Stimulated activated naive CD4-positive, alpha-beta T cell treated with Interleukin-2 at 50 U/mL for 16 hours (primary cell): ENCODE data around the gene MINDY4.

ENCODE experiments used
- DNase-seq: peaks from one replicate; lab custom pipeline; 2025; lab: John Stamatoyannopoulos, UW

The MINDY4 gene

DNA sequence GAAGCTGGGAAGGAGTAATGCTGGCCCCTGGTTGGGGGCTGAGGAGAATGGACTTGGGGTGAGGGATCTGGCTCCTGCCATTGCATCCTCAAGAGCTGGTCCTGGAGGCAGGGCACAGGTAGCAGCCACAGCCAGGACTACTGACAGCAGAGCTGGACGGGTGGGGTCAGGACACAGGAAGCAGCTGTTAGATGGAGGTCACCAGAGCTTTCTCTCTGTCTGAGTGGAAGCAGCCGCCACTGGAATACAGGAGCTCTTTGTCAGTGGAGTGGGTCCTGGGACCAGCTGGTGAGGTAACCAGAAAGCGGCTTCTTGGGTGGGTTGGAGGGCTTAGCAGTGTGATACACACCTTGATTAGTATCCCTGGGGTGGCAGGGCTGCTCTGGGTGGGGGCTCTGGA is 82.4 kb downstream of the MINDY4 start:
- no peak for DNase-seq

DNA sequence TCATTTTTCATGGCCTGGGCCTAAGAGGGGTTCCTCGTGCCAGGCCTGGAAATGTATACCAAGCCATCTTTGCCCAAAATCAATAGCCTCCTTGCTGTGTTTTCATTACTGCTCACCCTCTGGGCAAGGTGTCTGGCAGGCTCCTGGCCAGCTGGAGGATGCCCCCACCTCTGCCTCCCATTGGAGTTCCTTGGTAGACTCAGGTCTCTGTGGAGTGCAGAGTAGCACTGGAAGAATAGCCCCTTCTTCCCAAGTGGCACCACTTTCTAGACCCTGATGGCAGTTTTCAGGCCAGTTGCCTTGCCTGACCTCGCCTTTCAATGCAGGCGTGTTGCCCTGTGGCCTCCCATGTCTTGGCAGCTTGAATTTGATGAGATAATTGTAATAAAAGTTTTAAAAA is 84.7 kb downstream of the MINDY4 start:
- no peak for DNase-seq

DNA sequence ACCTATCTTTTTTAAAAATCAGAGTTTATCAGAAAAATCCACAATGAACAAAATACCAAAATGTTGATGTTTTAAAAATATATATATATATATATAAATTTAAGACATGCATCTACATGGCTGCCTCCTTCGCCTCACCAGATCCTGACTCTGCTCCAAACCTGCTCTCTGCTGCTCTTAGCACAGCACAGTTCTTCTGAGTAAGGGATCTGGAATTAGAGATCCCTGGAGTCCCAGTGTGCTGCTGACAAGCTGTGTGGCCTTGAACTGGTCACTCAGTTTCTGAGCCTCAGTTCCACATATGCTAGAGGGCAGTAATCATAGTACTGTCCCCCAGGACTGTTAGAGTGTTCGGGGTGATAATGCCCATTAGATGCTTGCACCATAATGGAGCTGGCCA is 87.4 kb downstream of the MINDY4 start:
- DNase-seq = no peak

DNA sequence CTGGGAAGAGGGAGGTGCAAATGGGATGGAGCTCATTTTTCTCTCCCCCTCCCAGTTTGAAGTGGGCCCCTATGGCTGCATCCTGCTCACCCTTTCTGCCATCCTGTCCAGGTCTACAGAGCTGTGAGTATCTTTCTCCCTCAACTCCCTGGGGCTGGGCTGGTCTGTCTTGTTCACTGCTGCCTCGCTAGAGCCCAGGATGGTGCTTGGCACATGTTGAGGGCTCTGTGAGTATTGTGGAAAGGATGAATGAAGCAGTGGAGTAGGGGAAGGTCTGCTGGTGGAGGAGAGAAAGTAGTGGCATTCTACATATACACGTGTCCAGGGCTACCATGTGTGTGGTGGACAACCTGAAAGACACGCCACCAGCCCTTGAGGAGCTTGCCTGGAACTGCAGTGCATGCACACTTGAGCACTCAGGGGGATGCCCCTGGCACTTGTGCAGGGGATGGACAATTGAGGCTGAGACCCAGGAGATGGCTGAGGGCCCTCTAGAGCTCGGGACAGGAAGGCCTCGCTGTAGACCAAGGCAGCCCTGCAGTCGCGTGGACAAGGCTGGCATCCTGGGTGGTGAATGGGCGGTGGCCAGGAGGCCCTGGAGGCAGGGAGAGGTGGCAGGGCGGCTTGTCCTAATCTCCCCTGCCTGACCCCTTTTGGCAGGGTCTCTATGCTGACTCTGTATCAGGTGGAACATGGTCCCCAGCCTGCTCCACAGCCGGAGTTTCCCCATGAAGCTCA is 88.2 kb downstream of the MINDY4 start:
- no peak for DNase-seq

DNA sequence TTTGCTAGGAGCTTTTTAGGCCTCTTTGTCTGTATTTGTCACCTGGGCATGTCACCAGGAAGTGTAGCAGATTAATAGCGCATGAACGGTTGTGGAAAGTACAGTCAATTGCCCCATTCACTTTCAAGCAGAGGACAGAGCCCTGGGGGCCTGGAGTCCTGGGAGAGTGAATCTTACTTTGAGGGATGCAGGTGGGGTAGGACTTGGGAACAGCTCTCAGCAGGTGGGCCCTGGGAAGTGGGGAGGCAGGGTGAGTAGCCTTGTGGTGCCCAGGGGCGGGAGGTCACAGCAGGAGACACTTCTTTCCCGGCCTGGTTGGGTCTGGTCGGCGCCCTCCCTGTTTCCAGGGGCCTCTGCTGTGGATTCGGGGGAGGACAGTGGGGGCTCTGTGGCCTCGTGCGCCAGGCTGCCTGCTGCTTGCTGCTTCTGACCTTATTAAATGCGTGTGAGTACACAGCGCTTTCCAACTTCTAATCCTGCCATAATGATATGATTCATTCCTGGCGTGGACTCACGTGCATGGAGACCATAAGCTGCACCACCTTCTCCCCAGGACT is 88.8 kb downstream of the MINDY4 start:
- no peak for DNase-seq

DNA sequence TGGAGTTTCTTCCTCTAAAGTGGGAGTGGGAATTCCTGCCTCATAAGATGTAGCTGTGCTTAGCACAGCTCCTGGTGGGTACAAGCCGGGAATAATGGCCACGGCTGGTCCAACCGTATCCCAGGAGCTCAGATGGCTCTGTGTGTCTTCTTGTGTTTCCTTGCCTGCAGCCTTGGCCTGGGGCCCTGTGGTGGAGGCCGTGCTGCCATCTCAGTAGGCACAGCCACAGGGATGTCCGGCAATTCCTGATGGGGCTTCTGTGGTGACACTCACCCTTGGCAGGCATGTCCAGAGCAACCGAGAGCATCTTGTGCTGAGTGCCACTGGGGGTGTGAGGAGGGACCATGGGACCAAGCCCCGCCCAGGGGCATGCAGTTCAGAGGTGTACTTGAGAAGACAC is 90.4 kb downstream of the MINDY4 start:
- DNase-seq = no peak

DNA sequence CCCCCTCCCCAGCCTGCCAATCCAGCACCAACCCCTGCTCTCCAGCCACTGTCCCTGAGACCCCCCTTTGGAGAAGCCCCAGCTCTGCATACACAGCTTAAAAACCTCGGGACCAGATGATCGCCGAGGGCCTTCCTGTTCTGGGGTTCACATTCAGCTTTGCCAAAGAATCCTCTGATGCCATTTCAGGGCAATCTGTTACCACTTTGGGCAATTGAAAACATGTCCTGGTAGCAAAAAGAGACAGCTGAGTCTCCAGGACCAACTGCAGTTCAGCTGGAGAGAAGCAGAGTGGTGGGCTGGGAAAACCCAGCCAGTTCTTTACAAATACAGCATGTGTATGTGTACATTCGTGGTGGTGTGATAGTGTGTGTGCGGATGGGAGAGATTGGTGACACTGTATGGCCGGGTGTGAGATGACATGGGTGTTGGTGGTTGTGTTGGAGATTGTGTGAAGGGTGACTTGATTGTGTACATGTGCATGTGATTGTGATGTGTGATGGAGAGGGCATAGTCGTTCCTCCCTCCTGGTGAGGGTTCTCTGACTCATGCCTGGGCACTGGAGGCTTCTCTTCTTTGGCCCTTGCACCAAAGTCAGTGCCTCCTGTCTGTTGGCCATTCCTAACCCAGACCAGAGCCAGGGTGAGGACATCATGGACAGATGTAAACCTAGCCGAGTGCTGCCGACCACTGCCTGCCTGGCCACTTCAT is 91.9 kb downstream of the MINDY4 start:
- no peak for DNase-seq

DNA sequence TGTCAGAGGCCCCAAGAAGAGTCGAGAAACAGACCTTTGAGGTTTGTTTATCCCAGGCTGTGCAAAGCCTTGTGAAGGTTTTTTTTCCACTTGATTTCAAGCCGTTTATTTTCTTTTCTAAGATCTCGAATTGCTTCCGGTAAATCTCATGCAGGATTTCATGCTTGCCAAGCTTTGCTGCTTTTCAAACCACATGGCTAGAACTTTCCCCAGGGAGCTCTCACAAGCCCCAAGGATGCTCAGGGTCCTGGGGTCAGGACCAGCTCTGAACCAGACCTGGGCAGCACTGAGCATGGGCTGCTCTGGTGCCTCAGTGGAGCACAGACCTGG is 92.5 kb downstream of the MINDY4 start:
- no peak for DNase-seq

DNA sequence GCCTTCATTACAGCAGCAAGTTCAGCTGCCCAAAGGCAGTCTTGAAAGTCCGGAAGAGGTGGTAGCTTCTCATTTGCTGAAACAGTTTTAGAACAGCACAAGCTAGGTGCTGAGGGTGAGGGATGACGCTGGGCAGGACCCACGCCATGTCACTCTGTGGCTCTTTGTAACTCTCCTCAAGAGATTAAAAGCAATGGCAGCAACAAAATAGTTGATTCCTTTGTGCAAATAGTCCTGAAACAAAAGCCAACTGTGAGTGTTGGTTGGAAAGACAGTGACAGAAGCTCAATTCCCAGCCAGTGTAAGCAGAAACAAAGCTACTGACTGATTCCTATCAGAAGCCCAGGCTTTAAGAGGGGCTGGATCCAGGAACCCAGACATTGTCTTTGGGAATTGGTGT is 92.9 kb downstream of the MINDY4 start:
- no peak for DNase-seq

DNA sequence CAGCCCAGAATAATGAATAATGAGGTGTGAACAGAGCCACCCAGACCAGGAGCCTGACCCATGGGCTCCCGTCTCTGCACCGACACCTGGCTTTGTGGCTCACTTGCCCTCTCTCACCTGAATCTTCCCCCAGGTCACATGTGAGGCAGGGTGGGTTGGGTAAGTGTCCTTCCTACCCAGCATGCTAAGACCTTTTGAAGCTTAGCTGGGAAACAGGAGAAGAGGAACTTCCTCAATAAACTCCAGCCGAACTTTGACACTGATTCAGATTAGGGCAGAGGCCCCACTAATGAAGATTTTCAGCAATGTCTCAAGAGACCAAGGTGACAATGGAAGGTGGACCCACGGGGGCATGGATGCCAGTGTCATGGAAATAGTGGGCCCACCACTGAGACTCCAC is 93.9 kb downstream of the MINDY4 start:
- DNase-seq = no peak

DNA sequence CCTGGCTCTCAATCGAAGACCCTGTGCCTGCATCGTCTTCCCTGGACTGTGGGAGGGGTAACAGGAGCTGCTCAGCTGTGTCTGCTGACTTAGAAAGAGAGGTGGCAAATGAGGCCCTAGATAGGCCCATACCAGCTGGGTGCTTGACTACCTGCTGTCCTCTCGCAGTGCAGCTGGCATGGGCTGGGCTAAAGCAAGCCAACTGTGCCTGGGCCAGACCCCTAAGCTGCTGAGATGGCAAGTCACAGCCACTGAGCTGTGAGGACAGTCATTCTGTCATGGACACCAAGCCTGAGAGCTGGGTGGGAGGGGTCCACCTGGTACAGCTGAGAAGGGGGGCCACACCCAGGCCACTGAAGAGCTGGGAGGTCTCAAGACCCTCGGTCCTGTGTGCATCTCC is 94.6 kb downstream of the MINDY4 start:
- no peak for DNase-seq

DNA sequence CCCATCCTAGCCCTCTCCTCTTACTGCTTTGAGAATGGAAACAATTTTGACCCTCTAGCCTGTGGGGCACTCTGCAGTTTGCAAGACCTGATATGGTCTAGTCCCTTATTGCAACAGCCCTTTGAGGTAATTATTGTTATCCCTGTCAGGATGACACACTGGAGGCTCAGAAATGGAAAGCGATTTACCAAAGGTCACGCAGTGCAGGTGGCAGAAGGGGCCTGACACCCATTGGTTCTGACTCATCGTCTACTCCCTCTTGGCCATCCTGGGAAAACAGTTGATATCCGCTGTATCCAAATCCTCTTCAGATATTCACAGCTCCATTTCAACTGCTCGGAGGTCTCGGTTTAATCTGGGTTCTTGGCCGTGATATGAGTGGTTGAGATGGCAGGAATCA is 95.7 kb downstream of the MINDY4 start:
- DNase-seq = no peak

DNA sequence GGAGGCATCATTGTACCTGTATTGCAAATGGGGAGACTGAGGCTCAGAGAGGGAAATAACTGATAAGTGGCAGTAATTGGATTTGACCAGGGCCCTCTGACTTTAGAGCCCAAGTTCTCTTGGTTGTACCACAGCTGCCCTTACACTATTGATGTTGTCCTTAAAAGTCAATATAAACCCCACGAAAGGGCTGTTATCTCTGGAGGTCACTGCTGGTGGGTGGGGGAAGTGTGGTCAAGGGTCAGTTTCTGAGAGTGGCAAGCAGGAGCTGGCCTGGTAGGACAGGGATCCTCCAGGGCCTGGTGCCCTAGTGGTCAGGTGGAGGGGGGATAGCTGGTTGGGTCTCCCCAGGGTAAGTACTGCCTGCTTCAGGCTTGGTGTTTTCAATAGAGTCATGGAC is 96.3 kb downstream of the MINDY4 start:
- DNase-seq = no peak

DNA sequence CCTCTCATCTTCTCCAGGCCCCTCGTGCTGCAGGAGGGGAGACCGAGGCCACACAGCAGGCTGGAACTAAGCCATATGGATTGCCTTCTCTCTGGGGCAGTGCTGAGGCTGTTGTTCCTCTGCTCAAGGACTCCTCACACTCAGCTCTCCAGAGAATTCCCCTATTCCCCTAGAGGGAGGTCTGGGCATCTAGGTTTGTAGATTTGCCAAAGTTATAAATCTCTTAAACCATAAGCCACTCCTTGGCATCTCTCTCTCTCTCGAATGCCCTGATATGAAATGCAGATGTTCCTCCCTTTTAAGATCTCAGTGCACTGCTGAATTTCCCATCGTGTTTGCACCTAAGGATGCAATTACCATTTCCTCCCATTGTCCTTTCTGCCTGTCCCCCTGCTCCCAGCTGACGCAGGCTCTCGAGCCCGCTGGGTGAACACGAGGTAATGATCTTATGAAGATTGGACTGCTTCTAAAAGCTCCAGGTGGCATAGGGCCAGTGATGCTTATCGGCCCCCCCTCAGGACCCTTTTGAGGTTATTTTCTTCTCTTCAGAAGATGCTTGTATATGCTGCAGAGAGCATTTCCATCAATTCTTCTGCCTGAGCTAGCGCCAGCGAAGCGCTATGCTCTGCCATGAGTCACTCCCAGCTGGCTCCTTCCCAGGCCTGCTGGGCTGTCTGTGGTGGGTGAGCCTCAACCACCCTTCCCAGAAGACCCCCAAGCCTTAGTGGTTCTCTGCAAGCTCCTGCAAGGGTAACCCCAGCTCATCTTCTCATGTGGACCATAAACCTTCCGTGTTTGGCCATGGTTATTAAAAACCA is 98.8 kb downstream of the MINDY4 start:
- no peak for DNase-seq

DNA sequence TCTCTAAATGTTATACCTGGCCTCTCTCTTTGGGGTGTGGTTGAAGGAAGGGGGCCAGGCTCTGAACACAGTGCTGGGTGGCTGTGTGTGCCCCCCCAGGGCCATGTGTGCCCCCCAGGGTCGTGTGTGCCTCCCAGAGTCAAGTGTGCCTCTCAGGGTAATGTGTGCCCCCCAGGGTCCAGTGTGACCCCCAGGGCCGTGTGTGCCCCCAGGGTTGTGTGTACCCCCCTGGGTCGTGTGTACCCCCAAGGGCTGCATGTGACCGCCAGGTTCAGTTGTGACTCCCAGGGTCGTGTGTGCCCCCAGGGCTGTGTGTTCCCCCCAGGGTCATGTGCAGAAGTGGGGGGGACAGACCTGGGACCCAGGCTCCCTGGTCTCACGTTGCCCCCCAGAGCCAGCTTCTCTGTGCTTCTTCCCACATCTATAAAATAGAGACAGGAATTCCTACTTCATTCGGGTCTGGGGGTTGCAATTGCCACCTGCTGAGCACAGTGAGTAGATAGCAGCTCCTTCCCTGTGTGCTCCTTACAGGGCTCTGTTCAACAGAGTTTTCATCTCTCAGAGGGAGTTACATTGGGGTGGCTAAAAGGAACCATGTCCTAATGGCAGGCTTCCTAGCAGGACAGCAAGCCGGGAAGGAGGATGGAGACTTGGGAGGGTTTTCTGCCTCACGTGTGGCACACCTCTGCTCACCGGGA is 99.8 kb downstream of the MINDY4 start:
- DNase-seq = no peak

DNA sequence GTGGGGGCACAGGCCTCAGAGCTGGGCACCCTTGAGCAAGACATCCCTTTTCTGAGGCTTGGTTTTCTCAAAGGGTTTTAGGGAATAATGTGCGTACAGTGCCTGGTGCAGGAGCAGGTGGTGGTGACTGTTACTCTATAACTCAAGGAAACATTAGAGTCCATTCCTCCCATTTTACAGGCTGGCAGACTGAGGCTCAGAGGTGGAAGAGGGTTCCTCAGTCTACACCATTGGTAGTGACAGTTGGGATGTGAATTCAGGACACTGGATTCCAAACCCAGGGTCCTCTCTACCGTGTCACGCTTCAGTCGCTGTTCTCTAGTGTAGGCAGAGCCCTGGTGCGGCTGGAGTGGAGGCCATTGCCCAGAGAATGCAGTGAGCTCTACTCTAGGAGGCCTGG is 100.4 kb downstream of the MINDY4 start:
- no peak for DNase-seq

DNA sequence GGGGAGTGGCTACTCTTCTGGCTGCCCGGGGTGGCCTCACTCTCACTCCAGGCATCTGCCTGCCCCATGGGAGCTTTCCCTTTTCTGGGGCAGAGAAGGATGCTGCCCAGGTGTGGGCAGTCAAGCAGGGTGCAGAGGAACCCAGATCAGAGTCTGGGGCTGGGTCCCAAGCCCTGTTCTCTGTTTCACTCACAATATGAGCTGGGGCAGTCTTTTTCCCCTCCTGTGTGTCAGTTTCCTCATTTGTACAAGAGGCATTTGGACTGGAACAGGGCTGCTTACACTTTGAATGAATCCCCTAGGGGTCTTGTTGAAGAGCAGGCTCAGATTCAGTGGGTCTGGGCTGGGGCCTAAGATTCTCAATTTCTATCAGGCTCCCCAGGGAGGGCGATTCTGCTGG is 102.0 kb downstream of the MINDY4 start:
- DNase-seq = no peak

DNA sequence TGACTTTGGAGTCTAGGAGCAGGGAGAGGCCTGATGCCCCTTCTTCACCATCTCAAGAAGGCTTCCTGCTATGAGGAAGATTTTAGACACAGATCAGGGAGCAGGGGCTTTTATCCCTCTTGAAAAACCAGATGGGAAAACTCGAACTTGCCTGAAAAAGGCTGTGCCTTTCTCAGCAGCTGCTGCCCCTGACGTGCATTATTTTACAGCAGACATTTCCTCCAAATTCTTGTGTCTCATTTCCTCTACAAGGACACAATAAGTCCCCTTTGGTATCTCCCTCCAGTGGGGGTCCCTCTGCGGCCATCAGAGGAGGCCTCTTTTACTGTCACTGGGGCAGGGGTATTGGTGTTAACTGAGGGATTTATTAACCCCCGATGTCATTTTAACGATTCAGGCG is 102.4 kb downstream of the MINDY4 start:
- no peak for DNase-seq

DNA sequence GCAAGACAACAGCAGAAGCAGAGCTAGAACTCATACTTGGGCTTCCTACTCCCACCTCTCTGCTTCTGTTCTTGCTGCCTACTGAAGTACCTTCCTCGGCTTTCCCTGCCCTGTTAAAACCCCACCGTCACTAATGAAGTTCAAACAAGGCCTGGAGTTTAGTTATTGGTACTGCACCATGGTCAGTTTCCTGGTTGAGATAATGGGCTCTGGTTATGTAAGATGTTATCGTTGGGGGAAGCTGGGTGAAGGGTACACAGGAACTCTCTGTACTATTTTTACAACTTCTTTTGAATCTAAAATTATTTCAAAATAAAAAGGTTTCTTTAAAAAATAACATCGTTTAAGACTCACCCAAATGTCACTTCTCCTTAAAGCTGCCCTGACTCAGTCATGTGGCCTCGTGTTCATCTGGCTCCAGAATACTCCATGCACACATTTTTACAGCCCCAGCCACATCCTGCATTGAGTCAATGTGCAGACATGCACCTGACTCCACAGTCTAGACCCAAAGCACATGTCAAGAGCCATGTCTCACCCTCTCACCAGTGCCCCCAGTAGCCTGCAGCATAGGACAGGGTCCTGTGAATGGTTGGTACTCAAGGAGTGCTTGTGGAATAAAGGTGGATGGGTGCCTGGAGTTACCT is 103.6 kb downstream of the MINDY4 start:
- no peak for DNase-seq

DNA sequence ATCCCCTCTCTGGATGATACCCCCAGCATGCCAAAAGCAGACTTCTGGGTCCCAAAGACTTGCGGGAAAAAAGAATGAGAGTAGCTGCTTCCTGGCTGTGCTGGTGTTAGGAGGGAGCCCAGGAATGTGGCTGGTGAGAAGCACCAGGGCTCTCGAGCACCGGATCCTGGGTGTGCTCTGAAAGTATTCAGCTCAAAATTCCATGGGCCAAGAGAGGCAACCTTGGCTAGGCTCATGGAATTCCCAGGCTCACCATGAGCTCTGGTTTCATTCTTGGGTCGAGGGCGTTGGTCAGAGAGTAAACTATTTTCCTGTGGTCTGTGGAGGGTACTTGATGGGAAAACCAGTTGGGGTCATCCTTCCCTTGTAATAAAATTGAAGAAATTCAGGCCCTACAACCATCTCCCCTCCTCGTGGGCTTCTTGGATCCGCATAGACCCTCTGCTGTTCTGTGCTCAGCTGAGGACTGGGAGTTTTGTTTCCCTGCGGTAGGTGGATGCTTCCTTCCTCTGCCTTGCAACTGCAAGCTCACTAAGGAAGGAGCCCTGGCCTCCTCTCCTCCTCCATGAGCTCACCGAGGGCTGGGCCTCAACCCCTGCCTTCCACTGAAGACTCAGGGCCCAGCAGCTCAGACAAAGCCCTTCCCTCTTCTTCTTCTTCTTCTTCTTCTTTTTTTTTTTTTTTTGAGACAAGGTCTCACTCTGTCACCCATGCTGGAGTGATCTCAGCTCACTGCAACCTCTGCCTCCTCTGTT is 106.0 kb downstream of the MINDY4 start:
- no peak for DNase-seq

DNA sequence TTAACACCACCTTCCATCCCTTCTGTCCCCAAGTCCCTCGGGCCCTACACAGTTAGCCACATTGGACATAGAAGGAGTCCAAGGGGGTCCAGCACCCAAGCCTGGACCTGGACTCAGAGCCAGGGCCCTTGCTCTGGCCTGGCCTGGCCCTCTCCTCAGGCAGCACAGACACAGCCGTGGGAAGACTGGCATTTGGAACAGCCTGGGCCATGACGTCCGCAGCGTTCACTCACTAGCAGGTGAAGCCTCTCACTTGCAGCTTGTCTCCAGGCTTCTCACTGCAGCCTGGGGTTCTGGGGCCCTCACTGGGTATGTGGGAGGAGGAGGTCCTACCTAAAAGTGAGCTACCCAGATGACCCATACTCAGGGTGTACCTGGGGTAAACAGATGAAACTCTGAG is 106.8 kb downstream of the MINDY4 start:
- DNase-seq = no peak
